ENCODE measurements around the gene RAI1. TPM values are rescaled to one million over a fixed set of nuclear protein-coding genes. Genes with fewer than 3 reads are reported as not detected.
A peak's percentile ranks its signal among the peaks of the same experiment; 100 is the strongest.

Gene RAI1
- total RNA-seq, 4 donors from 2014 or later, result 12.8 to 51.2 (median 47.6) TPM

GRCh38 chr17:17835415-17836249, 154.4 kb downstream of the RAI1 start:
- no peak for TF ChIP-seq CTCF (IDR thresholded peaks at IDR 0.05)
- TF ChIP-seq POLR2A (IDR thresholded peaks at IDR 0.05), result no peak
- Histone ChIP-seq H3K36me3 (peaks cover 0 to 12% (median 0%) of the 10 kb centered on the region in 3 donors), H3K4me1 (peaks cover 15 to 75% (median 34%) of the 10 kb centered on the region in 4 donors), H3K27ac (peak overlapping the region; percentile 95 to 100 (median 99)), H3K9me3 (no peaks in the 10 kb centered on the region), H3K27me3 (no peaks in the 10 kb centered on the region), H3K4me3 (peak overlapping the region; percentile 82 to 97 (median 90))
- no peak for DNase-seq

- Histone ChIP-seq H3K36me3 (peaks cover 0 to 10% (median 0%) of the 10 kb centered on the region in 3 donors), H3K4me1 (peaks cover 20 to 72% (median 35%) of the 10 kb centered on the region in 4 donors), H3K9me3 (no peaks in the 10 kb centered on the region), H3K27ac (peak overlapping the region; percentile 95 to 100 (median 99)), H3K4me3 (peak overlapping the region; percentile 82 to 97 (median 90)), H3K27me3 (no peaks in the 10 kb centered on the region)
- DNase-seq, result peak; percentile 98 to 99 (median 99)
- peak in 1 of 6 experiments; percentile 16 for TF ChIP-seq CTCF (IDR thresholded peaks at IDR 0.05)
- peak; percentile 99 to 100 for TF ChIP-seq POLR2A (IDR thresholded peaks at IDR 0.05)
Measured at GRCh38 chr17:17836250-17836817, 155.1 kb downstream of the RAI1 start.

- peak within 1 kb of the TSS; percentile 82 to 97 (median 90) for H3K4me3 ChIP-seq
- H3K4me1 ChIP-seq, result peaks cover 20 to 66% (median 35%) of the 10 kb centered on the region in 4 donors
- peaks cover 0 to 5% (median 0%) of the 10 kb centered on the region in 3 donors for H3K36me3 ChIP-seq
- H3K27me3 ChIP-seq, result no peaks in the 10 kb centered on the region
- H3K9me3 ChIP-seq, result no peaks in the 10 kb centered on the region
- DNase-seq, result peak; percentile 77 to 84 (median 81)
- TF ChIP-seq POLR2A (IDR thresholded peaks at IDR 0.05), result no peak
- TF ChIP-seq CTCF (IDR thresholded peaks at IDR 0.05), result no peak
- peak within 1 kb of the TSS; percentile 95 to 100 (median 99) for H3K27ac ChIP-seq
Measured at GRCh38 chr17:17836818-17837379, 155.6 kb downstream of the RAI1 start, which contains the start of gene SREBF1. Gene SREBF1 (minus strand): TSS chr17:17836986. CDS start chr17:17836817, 169 bp downstream.

GRCh38 chr17:17837380-17837821, 156.1 kb downstream of the RAI1 start:
- H3K4me1 ChIP-seq, result peaks cover 20 to 61% (median 35%) of the 10 kb centered on the region in 4 donors
- no peaks in the 10 kb centered on the region for H3K36me3 ChIP-seq
- no peaks in the 10 kb centered on the region for H3K27me3 ChIP-seq
- DNase-seq, result no peak
- TF ChIP-seq CTCF (IDR thresholded peaks at IDR 0.05), result peak in 1 of 6 experiments; percentile 24
- peak; percentile 16 to 24 for TF ChIP-seq POLR2A (IDR thresholded peaks at IDR 0.05)
- peak overlapping the region in 2 of 4 donors; percentile 82 to 85 for H3K4me3 ChIP-seq
- H3K27ac ChIP-seq, result peak overlapping the region; percentile 95 to 100 (median 99)
- no peaks in the 10 kb centered on the region for H3K9me3 ChIP-seq
